OCI-LY3 (cell line): ENCODE measurements around the gene HSD11B1.

ENCODE experiments used
- H2AFZ ChIP-seq: fragments of 200-600, 300-600 bp; shearing (Covaris generic); 2 replicates; pipeline ENCODE4 v1.6.0; 2014; ENCODE audit warnings: antibody characterized with exemption, low read depth, low read length
- H3K27ac ChIP-seq: fragments of 200-600, 300-600 bp; sonication (generic); 2 replicates; pipeline ENCODE4 v1.5.1; 2014; ENCODE audit warnings: mild to moderate bottlenecking, low read length, moderate library complexity, mixed read lengths
- H3K27me3 ChIP-seq: fragments of 200-600, 300-600 bp; sonication (generic); 2 replicates; pipeline ENCODE4 v1.6.1; 2014; ENCODE audit warnings: low read depth, low read length, mixed read lengths
- H3K36me3 ChIP-seq: fragments of 200-600, 300-600 bp; sonication (generic); replicated peaks from 2 replicates; pipeline ENCODE3; 2014; ENCODE audit warnings: low read depth, low read length, mixed read lengths
- H3K4me1 ChIP-seq: fragments of 300-600, 200-600 bp; sonication (generic); 2 replicates; pipeline ENCODE4 v1.6.1; 2014; ENCODE audit warnings: low read length, mixed read lengths
- H3K4me2 ChIP-seq: fragments of 200-600, 300-600 bp; sonication (generic); 2 replicates; pipeline ENCODE4 v1.6.1; 2014; ENCODE audit warnings: low read length, mixed read lengths
- H3K4me3 ChIP-seq: fragments of 300-600, 200-600 bp; sonication (generic); 2 replicates; pipeline ENCODE4 v1.5.1; 2014; ENCODE audit warnings: antibody characterized with exemption, mild to moderate bottlenecking, low read length, moderate library complexity
- H3K79me2 ChIP-seq: fragments of 300-600, 200-600 bp; shearing (Covaris generic); 2 replicates; pipeline ENCODE4 v1.6.1; 2014; ENCODE audit warnings: mild to moderate bottlenecking, low read length, mixed read lengths
- H3K9ac ChIP-seq: fragments of 300-600, 200-600 bp; shearing (Covaris generic); 2 replicates; pipeline ENCODE4 v1.6.0; 2014; ENCODE audit warnings: mild to moderate bottlenecking, low read length, moderate library complexity
- H3K9me3 ChIP-seq: fragments of 200-600, 300-600 bp; shearing (Covaris generic); 2 replicates; pipeline ENCODE4 v1.6.1; 2014; ENCODE audit warnings: low read length, mixed read lengths; ENCODE audit not compliant: insufficient read depth
- H4K20me1 ChIP-seq: fragments of 200-600, 300-600 bp; sonication (generic); 2 replicates; pipeline ENCODE4 v1.6.1; 2016; ENCODE audit warnings: low read length, mixed read lengths; ENCODE audit not compliant: insufficient read depth
- CTCF ChIP-seq: fragments of 200-600, 300-600 bp; sonication (generic); IDR thresholded peaks from 2 replicates; pipeline ENCODE4 v1.5.1; 2014; ENCODE audit warnings: antibody characterized with exemption, low read length, low read depth
- EZH2phosphoT487 ChIP-seq: fragments of 200-600 bp; shearing (Covaris generic); IDR thresholded peaks from 2 replicates; pipeline ENCODE4 v1.6.1; 2018; ENCODE audit warnings: antibody characterized with exemption, mixed run types, low read depth

The HSD11B1 gene

GRCh38 chr1:209673631-209674417 is 30.8 kb upstream of the HSD11B1 start:
- H2AFZ ChIP-seq, result peak overlapping the region; percentile 41
- peak overlapping the region; percentile 36 for H3K4me3 ChIP-seq
- 0 out of 2 replicates have a peak, but pooled peaks cover 4% of the 10 kb centered on the region for H3K9me3 ChIP-seq
- H3K27ac ChIP-seq, result peak overlapping the region; percentile 76
- TF ChIP-seq CTCF (no peak), EZH2phosphoT487 (no peak)
- H3K4me2 ChIP-seq, result peak overlapping the region; percentile 66
- peaks cover 4% of the 10 kb centered on the region for H3K36me3 ChIP-seq
- peaks cover 61% of the 10 kb centered on the region for H3K4me1 ChIP-seq
- H4K20me1 ChIP-seq, result no peaks in the 10 kb centered on the region
- peak overlapping the region; percentile 49 for H3K9ac ChIP-seq
- H3K27me3 ChIP-seq, result peaks cover 14% of the 10 kb centered on the region; the same call in 1 of the 2 replicates
- no peaks in the 10 kb centered on the region for H3K79me2 ChIP-seq

- H3K4me1 ChIP-seq, result peaks cover 73% of the 10 kb centered on the region
- H3K4me2 ChIP-seq, result peak within 1 kb of the TSS; percentile 66
- H3K9ac ChIP-seq, result peak within 1 kb of the TSS; percentile 49
- H3K9me3 ChIP-seq, result peaks cover 4% of the 10 kb centered on the region; the same call in 1 of the 2 replicates
- H3K36me3 ChIP-seq, result peaks cover 4% of the 10 kb centered on the region
- peak within 1 kb of the TSS; percentile 76 for H3K27ac ChIP-seq
- H4K20me1 ChIP-seq, result no peaks in the 10 kb centered on the region
- TF ChIP-seq CTCF, result no peak
- no peak for TF ChIP-seq EZH2phosphoT487
- peaks cover 18% of the 10 kb centered on the region for H3K27me3 ChIP-seq
- H3K79me2 ChIP-seq, result no peaks in the 10 kb centered on the region
- H2AFZ ChIP-seq, result peak within 1 kb of the TSS; percentile 41
- peak within 1 kb of the TSS; percentile 36; the same call in 1 of the 2 replicates for H3K4me3 ChIP-seq
These were observed 29.6 kb upstream of the HSD11B1 start, which contains the start of gene G0S2 for GRCh38 chr1:209674957-209675564. Gene G0S2, plus strand, starts transcription at chr1:209675412. Its CDS starts 273 bp downstream, at chr1:209675685.

- no peak overlapping the region for H3K27ac ChIP-seq
- H3K4me3 ChIP-seq, result no peak overlapping the region
- H3K36me3 ChIP-seq, result peaks cover 4% of the 10 kb centered on the region
- peaks cover 4% of the 10 kb centered on the region; the same call in 1 of the 2 replicates for H3K9me3 ChIP-seq
- TF ChIP-seq CTCF, result no peak
- H3K9ac ChIP-seq, result no peak overlapping the region
- H2AFZ ChIP-seq, result no peak overlapping the region
- no peaks in the 10 kb centered on the region for H3K79me2 ChIP-seq
- H3K27me3 ChIP-seq, result peaks cover 24% of the 10 kb centered on the region
- peaks cover 73% of the 10 kb centered on the region for H3K4me1 ChIP-seq
- no peak overlapping the region for H3K4me2 ChIP-seq
- no peaks in the 10 kb centered on the region for H4K20me1 ChIP-seq
These were observed 29.0 kb upstream of the HSD11B1 start for GRCh38 chr1:209675565-209676154.
